Thyroid gland (tissue), 4 donors: ENCODE data around the gene CCDC88A. TPM values are rescaled to one million over a fixed set of nuclear protein-coding genes. Genes with fewer than 3 reads are reported as not detected.
"Not testable (repeated sequence)": the region's sequence is repeated elsewhere in the genome, so short reads cannot be mapped to it uniquely, and the experiment has no call there.

Source experiments
- DNase-seq, 2 donors: peaks; one replicate each; pipeline ENCODE4 v3.0.0-alpha.2; 2019
- H3K27ac ChIP-seq, 3 donors: fragments of 200-600 bp; sonication (generic); 1 replicate in 2 of 3; 2 replicates in 1 of 3; pipeline ENCODE4 v1.5.1; 2016 to 2019; ENCODE audit warnings: mild to moderate bottlenecking in 1 of 3, moderate library complexity in 1 of 3
- H3K27me3 ChIP-seq: fragments of 200-600 bp; sonication (generic); one replicate; pipeline ENCODE4 v1.5.1; 2019
- H3K36me3 ChIP-seq, 2 donors: fragments of 200-600 bp; sonication (generic); one replicate each; pipeline ENCODE4 v1.5.1; 2016 to 2019
- H3K4me1 ChIP-seq, 2 donors: fragments of 200-600 bp; sonication (generic); one replicate each; pipeline ENCODE4 v1.5.1; 2017 to 2019
- H3K4me3 ChIP-seq, 3 donors: fragments of 200-600 bp; sonication (generic); replicated peaks in 1 of 3; 1 replicate in 2 of 3; 2 replicates in 1 of 3; pipeline ENCODE4 v1.5.1; 2016; ENCODE audit warnings: mild to moderate bottlenecking in 1 of 3
- H3K9me3 ChIP-seq: fragments of 200-600 bp; sonication (generic); one replicate; pipeline ENCODE4 v1.5.1; 2017
- CTCF ChIP-seq, 6 experiments: fragments of 200-600 bp in 3 of 6; fragments of 450-650 bp in 3 of 6; sonication (generic) in 3 of 6; IDR thresholded peaks; one replicate each; pipeline ENCODE4 v1.5.1; 2016 to 2019; ENCODE audit warnings: antibody characterized with exemption in 6 of 6, mild to moderate bottlenecking in 2 of 6, inconsistent platforms in 1 of 6, moderate library complexity in 1 of 6
- POLR2A ChIP-seq, 2 donors: fragments of 450-650 bp; IDR thresholded peaks; one replicate each; pipeline ENCODE4 v1.6.1; 2017; ENCODE audit warnings: antibody characterized with exemption in 2 of 2, mild to moderate bottlenecking in 2 of 2, moderate library complexity in 1 of 2
- WGBS, 2 donors: methylation state at CpG; one replicate each; pipeline ENCODE4 v1.1.5; 2017; 5-methylcytosine and 5-hydroxymethylcytosine counted together
- intact Hi-C: fragments of 100-400 bp; cut with DNase I; formaldehyde crosslinking; loops from one replicate; pipeline ENCODE4 v1.15.1; 2023
- total RNA-seq, 4 donors: library from RNA; depleted of rRNA; stranded (reverse); fragments of >200 nt; gene quantifications; one replicate each; pipeline ENCODE4 v1.2.3, GENCODE V29; 2016

CCDC88A gene
- total RNA-seq, 4 donors from 2014 or later, result 35.9 to 51.5 (median 42.5) TPM

- 95% methylated on average over 3 of the region's 3 CpGs for WGBS, 2 donors
- H3K27ac ChIP-seq, result no peak overlapping the region
- no peaks in the 10 kb centered on the region for H3K27me3 ChIP-seq
- intact Hi-C loops, result no loop called here
- H3K36me3 ChIP-seq, result no peaks in the 10 kb centered on the region
- no peak for DNase-seq
- H3K9me3 ChIP-seq, result no peaks in the 10 kb centered on the region
- H3K4me3 ChIP-seq, result no peak overlapping the region
- H3K4me1 ChIP-seq, result peaks cover 0 to 4% of the 10 kb centered on the region in 2 donors
- TF ChIP-seq CTCF (IDR thresholded peaks at IDR 0.05), result no peak
- no peak for TF ChIP-seq POLR2A (IDR thresholded peaks at IDR 0.05)
These were observed 56.0 kb downstream of the CCDC88A start for GRCh38 chr2:55363636-55364035.

- Histone ChIP-seq H3K9me3 (no peaks in the 10 kb centered on the region), H3K4me1 (peaks cover 0 to 4% of the 10 kb centered on the region in 2 donors), H3K4me3 (no peak overlapping the region), H3K27me3 (no peaks in the 10 kb centered on the region), H3K36me3 (no peaks in the 10 kb centered on the region), H3K27ac (no peak overlapping the region)
- TF ChIP-seq POLR2A (IDR thresholded peaks at IDR 0.05), result no peak
- TF ChIP-seq CTCF (IDR thresholded peaks at IDR 0.05), result no peak
- DNase-seq, result no peak
- 79 to 84% methylated on average over 5 of the region's 5 CpGs for WGBS, 2 donors
- intact Hi-C loops, result no loop called here
These were observed 58.0 kb downstream of the CCDC88A start for GRCh38 chr2:55361465-55362189.

- TF ChIP-seq CTCF (IDR thresholded peaks at IDR 0.05), result no peak
- no peak for TF ChIP-seq POLR2A (IDR thresholded peaks at IDR 0.05)
- H3K4me1 ChIP-seq, result no peaks in the 10 kb centered on the region
- intact Hi-C loops, result no loop called here
- 70 to 71% methylated on average over 1 of the region's 1 CpG for WGBS, 2 donors
- no peaks in the 10 kb centered on the region for H3K27me3 ChIP-seq
- no peak overlapping the region for H3K4me3 ChIP-seq
- no peak overlapping the region for H3K27ac ChIP-seq
- H3K36me3 ChIP-seq, result no peaks in the 10 kb centered on the region
- no peak for DNase-seq
- no peaks in the 10 kb centered on the region for H3K9me3 ChIP-seq
These were observed 61.2 kb downstream of the CCDC88A start for GRCh38 chr2:55358451-55358850.

GRCh38 chr2:55357927-55358326, 61.7 kb downstream of the CCDC88A start:
- no peaks in the 10 kb centered on the region for H3K36me3 ChIP-seq
- H3K9me3 ChIP-seq, result no peaks in the 10 kb centered on the region
- no peak overlapping the region for H3K27ac ChIP-seq
- WGBS, 2 donors, result 91 to 97% methylated on average over 2 of the region's 2 CpGs
- intact Hi-C loops, result no loop called here
- no peaks in the 10 kb centered on the region for H3K27me3 ChIP-seq
- no peaks in the 10 kb centered on the region for H3K4me1 ChIP-seq
- TF ChIP-seq POLR2A (IDR thresholded peaks at IDR 0.05), result no peak
- no peak for TF ChIP-seq CTCF (IDR thresholded peaks at IDR 0.05)
- H3K4me3 ChIP-seq, result no peak overlapping the region
- no peak for DNase-seq

- no peak for DNase-seq
- Histone ChIP-seq H3K4me1 (no peaks in the 10 kb centered on the region), H3K9me3 (no peaks in the 10 kb centered on the region), H3K4me3 (no peak overlapping the region), H3K36me3 (no peaks in the 10 kb centered on the region), H3K27ac (no peak overlapping the region), H3K27me3 (no peaks in the 10 kb centered on the region)
- intact Hi-C loops, result no loop called here
- TF ChIP-seq CTCF (IDR thresholded peaks at IDR 0.05) (no peak), POLR2A (IDR thresholded peaks at IDR 0.05) (no peak)
These were observed 62.5 kb downstream of the CCDC88A start for GRCh38 chr2:55357164-55357563.

- H3K27me3 ChIP-seq, H3K4me1 ChIP-seq, DNase-seq, H3K9me3 ChIP-seq, H3K36me3 ChIP-seq, H3K4me3 ChIP-seq, H3K27ac ChIP-seq, intact Hi-C loops: not testable (repeated sequence)
- 94 to 95% methylated on average over 2 of the region's 2 CpGs for WGBS, 2 donors
These were observed 63.5 kb downstream of the CCDC88A start for GRCh38 chr2:55356136-55356535.
